GM12875 (cell line): ENCODE measurements around the gene LGR6.
"Not testable (repeated sequence)": the region's sequence is repeated elsewhere in the genome, so short reads cannot be mapped to it uniquely, and the experiment has no call there.

Source experiments
- H3K4me3 ChIP-seq: one replicate; pipeline ENCODE4 v1.5.1; 2011; ENCODE audit warnings: low read depth, low read length, control low read depth
- TF ChIP-seq, protein P1 (sequence below): IDR thresholded peaks from 2 replicates; pipeline ENCODE4 v1.5.1; 2011; ENCODE audit warnings: low read depth, mild to moderate bottlenecking, control low read depth, inconsistent platforms, low read length, moderate library complexity, borderline replicate concordance; ENCODE audit not compliant: insufficient read depth

Gene LGR6

DNA sequence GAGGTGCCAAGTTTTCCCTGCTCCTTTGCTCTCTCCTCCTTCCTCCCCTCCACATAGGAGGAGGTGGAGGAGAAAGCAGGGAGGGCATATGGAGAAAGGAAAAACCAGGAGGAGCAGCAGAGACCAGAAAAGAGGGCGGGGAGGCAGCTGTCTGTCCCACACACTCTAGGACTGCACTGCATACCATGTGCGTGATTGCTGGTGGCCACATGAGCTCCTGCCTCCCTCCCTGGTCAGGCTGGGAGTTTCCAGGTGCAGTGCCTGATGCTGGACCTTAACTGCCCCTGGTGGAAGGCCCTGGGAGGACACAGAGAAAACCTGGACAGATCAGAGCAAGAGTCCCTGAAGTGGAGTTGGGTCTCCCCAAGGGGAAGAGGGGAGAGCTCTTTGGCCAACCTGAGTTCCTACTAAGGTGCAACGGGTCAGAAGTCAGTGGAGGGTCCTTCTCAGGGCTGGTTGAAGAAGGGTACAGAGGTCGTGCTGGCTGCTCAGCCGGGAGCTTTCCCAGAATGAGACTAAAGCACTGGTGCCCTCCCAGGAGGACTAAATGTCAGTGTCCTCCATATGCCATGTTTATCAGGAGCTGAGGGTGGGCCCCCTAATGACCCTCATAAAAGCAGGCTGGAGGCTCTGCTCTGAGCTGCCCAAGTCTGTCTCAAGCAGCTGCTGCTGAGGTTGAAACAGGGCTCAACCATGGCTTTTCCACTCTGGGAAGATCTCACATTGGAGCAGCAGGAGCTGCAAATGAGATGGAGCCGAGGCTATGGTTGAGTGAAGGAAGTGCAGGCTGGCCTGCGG is 3.5 kb upstream of the LGR6 start:
- TF ChIP-seq, protein P1, sequence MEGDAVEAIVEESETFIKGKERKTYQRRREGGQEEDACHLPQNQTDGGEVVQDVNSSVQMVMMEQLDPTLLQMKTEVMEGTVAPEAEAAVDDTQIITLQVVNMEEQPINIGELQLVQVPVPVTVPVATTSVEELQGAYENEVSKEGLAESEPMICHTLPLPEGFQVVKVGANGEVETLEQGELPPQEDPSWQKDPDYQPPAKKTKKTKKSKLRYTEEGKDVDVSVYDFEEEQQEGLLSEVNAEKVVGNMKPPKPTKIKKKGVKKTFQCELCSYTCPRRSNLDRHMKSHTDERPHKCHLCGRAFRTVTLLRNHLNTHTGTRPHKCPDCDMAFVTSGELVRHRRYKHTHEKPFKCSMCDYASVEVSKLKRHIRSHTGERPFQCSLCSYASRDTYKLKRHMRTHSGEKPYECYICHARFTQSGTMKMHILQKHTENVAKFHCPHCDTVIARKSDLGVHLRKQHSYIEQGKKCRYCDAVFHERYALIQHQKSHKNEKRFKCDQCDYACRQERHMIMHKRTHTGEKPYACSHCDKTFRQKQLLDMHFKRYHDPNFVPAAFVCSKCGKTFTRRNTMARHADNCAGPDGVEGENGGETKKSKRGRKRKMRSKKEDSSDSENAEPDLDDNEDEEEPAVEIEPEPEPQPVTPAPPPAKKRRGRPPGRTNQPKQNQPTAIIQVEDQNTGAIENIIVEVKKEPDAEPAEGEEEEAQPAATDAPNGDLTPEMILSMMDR = no peak
- H3K4me3 ChIP-seq = no peak overlapping the region

DNA sequence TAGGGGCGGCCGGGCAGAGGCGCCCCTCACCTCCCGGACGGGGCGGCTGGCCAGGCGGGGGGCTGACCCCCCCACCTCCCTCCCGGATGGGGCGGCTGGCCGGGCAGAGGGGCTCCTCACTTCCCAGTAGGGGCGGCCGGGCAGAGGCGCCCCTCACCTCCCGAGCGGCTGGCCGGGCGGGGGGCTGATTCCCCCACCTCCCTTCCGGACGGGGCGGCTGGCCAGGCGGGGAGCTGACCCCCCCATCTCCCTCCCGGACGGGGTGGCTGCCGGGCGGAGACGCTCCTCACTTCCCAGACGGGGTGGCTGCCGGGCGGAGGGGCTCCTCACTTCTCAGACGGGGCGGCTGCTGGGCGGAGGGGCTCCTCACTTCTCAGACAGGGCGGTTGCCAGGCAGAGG is 2.2 kb upstream of the LGR6 start:
- not testable (repeated sequence) for H3K4me3 ChIP-seq

DNA sequence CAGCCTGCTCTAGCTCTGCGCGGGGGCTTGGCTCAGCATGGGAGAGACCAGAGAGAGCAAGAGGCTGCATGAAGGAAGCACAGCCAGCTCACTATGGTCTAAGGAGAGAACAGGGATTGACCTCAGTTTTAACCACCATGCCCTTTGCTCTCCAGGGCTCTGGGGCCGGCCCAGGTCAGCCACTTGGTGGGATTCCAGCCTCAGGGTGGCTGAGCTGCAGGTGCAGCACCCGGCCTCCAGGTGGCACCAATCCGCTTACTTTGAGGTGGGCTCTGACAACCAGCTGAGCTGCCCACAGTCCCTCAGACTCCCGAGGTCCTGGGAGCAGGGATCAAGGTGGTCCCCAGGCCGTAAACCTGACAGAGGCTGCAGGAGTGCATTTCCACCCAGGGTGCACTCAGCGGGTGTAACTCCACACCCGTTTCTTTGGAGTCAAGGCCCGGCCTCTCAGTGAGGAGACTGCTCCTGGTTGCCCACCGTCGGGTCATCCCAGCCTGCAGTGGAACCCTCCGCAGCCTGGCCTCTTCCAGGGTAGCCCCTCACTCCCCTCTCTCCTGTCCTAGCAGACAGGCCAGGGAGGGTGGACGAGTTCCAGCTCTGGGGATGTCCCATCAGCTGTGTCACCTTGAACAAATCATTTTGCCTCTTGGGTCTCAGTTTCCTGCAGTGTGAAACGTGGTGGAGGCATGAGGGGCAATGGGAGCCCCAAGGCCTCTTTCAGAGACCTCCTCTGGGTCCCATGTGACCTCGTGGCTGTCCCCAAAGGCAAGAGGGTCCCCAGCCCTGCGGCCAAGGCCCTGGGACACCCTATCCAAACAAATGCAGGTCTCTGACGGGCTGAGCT is 607 bp upstream of the LGR6 start:
- H3K4me3 ChIP-seq = no peak overlapping the region
- TF ChIP-seq, protein P1 = peak; percentile 93

DNA sequence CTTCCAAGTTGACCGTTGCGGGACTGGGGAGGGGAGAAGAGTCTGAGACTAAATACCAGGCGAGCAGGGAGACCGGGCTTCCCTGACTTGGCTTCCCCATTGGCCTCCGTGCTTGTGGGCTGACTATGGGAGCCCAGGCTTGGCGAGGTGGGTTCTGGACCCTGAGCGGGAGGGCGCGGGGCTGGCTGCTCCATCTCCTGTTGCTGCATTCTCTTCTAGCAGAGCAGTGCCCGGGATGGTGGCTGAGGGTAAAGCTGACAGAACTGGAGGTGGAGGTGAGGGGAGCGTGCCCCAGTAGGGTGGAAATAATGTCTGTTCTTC is 689 bp downstream of the LGR6 start:
- TF ChIP-seq, protein P1 = no peak
- H3K4me3 ChIP-seq = no peak overlapping the region

DNA sequence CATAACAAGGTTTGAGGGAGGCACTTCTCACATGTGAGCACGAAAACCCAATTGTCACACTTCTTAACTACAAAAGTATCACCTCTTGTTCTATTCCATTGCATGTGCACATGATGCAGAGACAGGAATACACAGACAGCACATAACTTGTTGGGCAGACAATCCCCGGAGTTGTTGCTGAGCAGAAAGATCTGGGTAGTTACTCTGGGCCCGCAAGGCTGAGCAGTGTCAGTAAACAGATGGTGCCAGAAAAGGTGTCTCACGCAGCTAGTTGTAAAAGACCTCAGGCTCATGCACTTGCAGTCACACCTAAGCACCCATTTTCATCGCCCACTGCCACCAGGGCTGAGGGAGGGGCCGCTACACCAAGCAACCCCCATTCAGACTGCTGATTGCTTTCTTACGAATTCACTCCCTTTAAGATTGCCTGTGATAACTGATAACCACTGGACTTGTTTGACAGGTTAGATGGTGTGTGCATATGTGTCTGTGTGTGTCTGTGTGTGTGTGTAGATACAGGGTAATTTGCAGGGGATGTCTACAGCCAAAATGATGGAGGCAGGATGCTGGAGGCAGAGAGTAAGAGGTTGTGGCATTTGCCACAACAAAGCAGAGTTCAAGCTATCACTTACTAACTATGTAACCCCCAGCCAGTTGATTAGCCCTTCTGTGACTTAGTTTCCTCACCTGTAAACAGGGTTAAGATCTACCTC is 4.2 kb downstream of the LGR6 start:
- TF ChIP-seq, protein P1 = no peak
- no peak overlapping the region for H3K4me3 ChIP-seq

DNA sequence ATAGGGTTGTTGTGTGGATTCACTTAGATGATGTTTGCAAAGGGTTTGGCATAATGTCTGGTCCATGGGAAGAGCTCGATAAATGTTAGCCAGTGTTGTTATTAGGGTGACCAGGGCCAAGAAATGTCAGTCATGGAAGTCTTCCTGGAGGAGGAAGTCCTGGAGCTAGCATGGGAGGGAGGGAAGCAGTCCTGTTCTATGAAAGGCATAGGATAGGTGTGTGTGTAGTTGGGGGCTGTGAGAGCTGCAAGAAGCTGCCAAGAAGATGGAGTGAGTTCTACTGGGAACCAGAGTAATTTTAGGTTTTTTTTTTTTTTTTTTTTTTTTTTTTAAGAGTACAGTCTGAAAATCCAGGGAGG is 4.7 kb downstream of the LGR6 start:
- TF ChIP-seq, protein P1 = no peak

DNA sequence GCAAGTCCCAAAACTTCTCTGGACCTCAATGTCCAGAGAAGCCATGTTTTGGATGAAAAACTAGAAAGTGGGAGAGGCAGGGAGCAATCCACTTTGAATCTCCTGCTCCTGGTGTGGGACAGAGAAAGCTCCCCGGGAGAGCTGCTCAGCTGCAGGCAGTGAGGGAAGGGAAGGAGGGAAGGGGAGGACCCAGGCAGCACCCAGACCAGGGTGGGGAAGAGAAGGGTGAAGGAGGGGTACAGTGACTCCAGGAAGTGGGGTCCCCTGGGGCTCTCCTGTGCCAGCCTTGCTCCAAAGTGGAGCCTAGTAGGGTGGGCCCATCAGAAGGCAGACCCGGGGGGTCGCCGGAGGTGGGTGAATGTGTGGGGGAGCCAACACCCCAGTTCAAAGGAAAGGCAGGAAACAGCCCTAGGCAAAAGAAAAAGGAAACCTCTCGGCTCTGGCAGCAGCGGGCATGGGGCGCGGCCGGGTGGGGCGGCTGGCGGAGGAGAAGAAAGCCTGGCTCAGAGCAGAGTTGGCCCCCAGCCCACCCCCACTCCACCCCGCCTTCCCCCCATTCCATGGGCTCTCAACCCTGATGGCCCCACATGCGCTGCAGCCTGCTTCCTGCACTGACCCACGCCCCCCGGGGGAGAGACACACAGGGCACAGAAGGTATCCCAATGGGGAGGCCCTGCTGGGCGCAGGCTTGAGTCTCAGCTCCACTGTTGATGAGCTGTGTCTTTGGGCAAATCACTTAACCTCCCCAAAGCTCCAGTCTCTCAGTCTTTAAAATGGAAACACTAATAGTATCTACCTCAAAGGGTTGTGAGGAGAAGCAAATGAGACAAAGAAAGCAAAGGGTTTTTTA is 5.7 kb downstream of the LGR6 start:
- TF ChIP-seq, protein P1 = no peak
- H3K4me3 ChIP-seq = no peak overlapping the region

More for the DNA sequence above, 4.7 kb downstream of the LGR6 start:
- no peak overlapping the region for H3K4me3 ChIP-seq
